ENCODE results near the gene LSM14B.

- TF ChIP-seq POLR2A (IDR thresholded peaks at IDR 0.05; ENCODE audit: low read depth, low read length) (no peak), TAF1 (IDR thresholded peaks at IDR 0.05; ENCODE audit: borderline replicate concordance, low read depth, low read length) (no peak), POLR2AphosphoS5 (IDR thresholded peaks at IDR 0.05; ENCODE audit: low read depth, low read length) (no peak)
Measured at GRCh38 chr20:62117362-62117646, 5.0 kb upstream of the LSM14B start.
